ENCODE data around the gene CDKN3.

DNA sequence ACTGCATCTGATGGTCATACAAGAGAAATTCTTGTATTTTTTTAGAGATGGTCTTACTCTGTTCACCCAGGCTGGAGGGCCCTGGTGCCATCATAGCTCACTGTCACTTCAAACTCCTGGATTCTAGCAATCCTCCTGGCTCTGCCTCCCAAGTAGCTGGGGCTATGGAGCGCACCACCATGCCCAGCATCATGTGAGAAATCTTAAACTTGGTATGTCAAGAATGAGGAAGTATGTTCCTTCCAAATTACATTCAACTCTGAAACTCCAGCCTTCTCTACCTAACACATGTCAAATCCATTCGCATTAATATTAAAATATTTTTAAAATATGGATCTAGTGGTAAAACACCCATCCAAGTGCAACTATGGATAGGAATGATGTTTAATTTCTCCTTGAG, 27.5 kb upstream of the CDKN3 start:
- TF ChIP-seq CTCF (IDR thresholded peaks at IDR 0.05) (no peak), POLR2A (IDR thresholded peaks at IDR 0.05) (no peak)
